Lower lobe of right lung (tissue), 2 donors: Measurements from ENCODE around the gene TMEM184C. TPM values are rescaled to one million over a fixed set of nuclear protein-coding genes. Genes with fewer than 3 reads are reported as not detected.

ENCODE experiments used
- ATAC-seq, 2 donors: fragments of 200-7000 bp; cut with Tn5 transposase; one replicate each; pipeline ENCODE4 v1.9.1; 2020 to 2022; ENCODE audit warnings: mild to moderate bottlenecking in 2 of 2, moderate library complexity in 2 of 2
- DNase-seq: peaks from one replicate; pipeline ENCODE4 v3.0.0-alpha.2; 2020
- H3K27ac ChIP-seq: fragments of 200-600 bp; one replicate; pipeline ENCODE4 v1.8.0; 2022
- H3K27me3 ChIP-seq: fragments of 200-600 bp; one replicate; pipeline ENCODE4 v1.8.0; 2022; ENCODE audit warnings: low read depth
- H3K36me3 ChIP-seq: fragments of 200-600 bp; one replicate; pipeline ENCODE4 v1.8.0; 2022; ENCODE audit warnings: mild to moderate bottlenecking
- H3K4me1 ChIP-seq: fragments of 200-600 bp; one replicate; pipeline ENCODE4 v1.8.0; 2022
- H3K4me3 ChIP-seq: fragments of 200-600 bp; one replicate; pipeline ENCODE4 v1.8.0; 2022; ENCODE audit warnings: mild to moderate bottlenecking
- H3K9me3 ChIP-seq: fragments of 200-600 bp; one replicate; pipeline ENCODE4 v1.8.0; 2022
- CTCF ChIP-seq: fragments of 200-600 bp; IDR thresholded peaks from one replicate; pipeline ENCODE4 v1.8.0; 2022; ENCODE audit warnings: antibody characterized with exemption, mild to moderate bottlenecking
- intact Hi-C: fragments of 100-400 bp; cut with DNase I; formaldehyde crosslinking; loops from one replicate; pipeline ENCODE4 v1.11.0; 2022
- total RNA-seq: library from RNA; stranded (reverse); fragmentation: NEBNext Ultra II Directional; extraction: Animal tissue kit (Norgen Biotek cat#: 25700); gene quantifications from one replicate; pipeline ENCODE4 v1.2.1, GENCODE V29; 2021
- donor health status: DM: no; HTN: yes; CAD: no; lungs with severe emphysema.

TMEM184C gene
- total RNA-seq, 1 donor from 2014 or later = 29.2 TPM

GRCh38 chr4:147617841-147618691, 869 bp downstream of the TMEM184C start:
- peak overlapping the region; percentile 84 for H3K27ac ChIP-seq
- DNase-seq (no peak), ATAC-seq (peak in 1 of 2 donors; percentile 21)
- peak overlapping the region; percentile 86 for H3K4me3 ChIP-seq
- intact Hi-C loops = no loop called here
- TF ChIP-seq CTCF = no peak
- H3K9me3 ChIP-seq = no peaks in the 10 kb centered on the region
- peaks cover 41% of the 10 kb centered on the region for H3K4me1 ChIP-seq
- no peaks in the 10 kb centered on the region for H3K27me3 ChIP-seq
- H3K36me3 ChIP-seq = peaks cover 16% of the 10 kb centered on the region

GRCh38 chr4:147620315-147620714, 3.1 kb downstream of the TMEM184C start:
- peaks cover 41% of the 10 kb centered on the region for H3K4me1 ChIP-seq
- no peak overlapping the region for H3K4me3 ChIP-seq
- intact Hi-C loops = no loop called here
- TF ChIP-seq CTCF = no peak
- DNase-seq = no peak
- no peak for ATAC-seq
- no peaks in the 10 kb centered on the region for H3K27me3 ChIP-seq
- H3K9me3 ChIP-seq = no peaks in the 10 kb centered on the region
- H3K27ac ChIP-seq = no peak overlapping the region
- peaks cover 39% of the 10 kb centered on the region for H3K36me3 ChIP-seq

- DNase-seq (no peak), ATAC-seq (no peak)
- no peak for TF ChIP-seq CTCF
- Histone ChIP-seq H3K4me3 (no peak overlapping the region), H3K9me3 (no peaks in the 10 kb centered on the region), H3K27ac (no peak overlapping the region), H3K4me1 (peaks cover 14% of the 10 kb centered on the region), H3K36me3 (peaks cover 90% of the 10 kb centered on the region), H3K27me3 (no peaks in the 10 kb centered on the region)
- intact Hi-C loops = no loop called here
These were observed 8.5 kb downstream of the TMEM184C start for GRCh38 chr4:147625733-147626132.

GRCh38 chr4:147626903-147627302, 9.7 kb downstream of the TMEM184C start:
- Histone ChIP-seq H3K27ac (no peak overlapping the region), H3K9me3 (no peaks in the 10 kb centered on the region), H3K4me3 (no peak overlapping the region), H3K27me3 (no peaks in the 10 kb centered on the region), H3K36me3 (peaks cover 96% of the 10 kb centered on the region), H3K4me1 (peaks cover 2% of the 10 kb centered on the region)
- no peak for ATAC-seq
- DNase-seq = no peak
- intact Hi-C loops = no loop called here
- no peak for TF ChIP-seq CTCF

- Histone ChIP-seq H3K27ac (no peak overlapping the region), H3K36me3 (peaks cover 98% of the 10 kb centered on the region), H3K9me3 (no peaks in the 10 kb centered on the region), H3K27me3 (no peaks in the 10 kb centered on the region), H3K4me3 (no peak overlapping the region), H3K4me1 (no peaks in the 10 kb centered on the region)
- intact Hi-C loops = no loop called here
- TF ChIP-seq CTCF = no peak
- DNase-seq (no peak), ATAC-seq (no peak)
These were observed 11.2 kb downstream of the TMEM184C start for GRCh38 chr4:147628415-147628814.
